SU-DHL-6 (cell line): ENCODE measurements around the gene SGTB.

Experiments used
- EZH2phosphoT487 ChIP-seq: fragments of 200-600 bp; sonication (generic), shearing (Covaris generic); conservative IDR thresholded peaks from 2 replicates; pipeline ENCODE4 v1.6.1; 2018; ENCODE audit warnings: mild to moderate bottlenecking, antibody characterized with exemption, low read length, moderate library complexity, mixed read lengths
- TF ChIP-seq, protein P1 (sequence below): fragments of 200-600 bp; sonication (generic); IDR thresholded peaks from one replicate; pipeline ENCODE4 v1.5.1; 2017; ENCODE audit warnings: antibody characterized with exemption, mild to moderate bottlenecking, low read length, moderate library complexity; ENCODE audit not compliant: insufficient read depth, poor library complexity, severe bottlenecking

DNA sequence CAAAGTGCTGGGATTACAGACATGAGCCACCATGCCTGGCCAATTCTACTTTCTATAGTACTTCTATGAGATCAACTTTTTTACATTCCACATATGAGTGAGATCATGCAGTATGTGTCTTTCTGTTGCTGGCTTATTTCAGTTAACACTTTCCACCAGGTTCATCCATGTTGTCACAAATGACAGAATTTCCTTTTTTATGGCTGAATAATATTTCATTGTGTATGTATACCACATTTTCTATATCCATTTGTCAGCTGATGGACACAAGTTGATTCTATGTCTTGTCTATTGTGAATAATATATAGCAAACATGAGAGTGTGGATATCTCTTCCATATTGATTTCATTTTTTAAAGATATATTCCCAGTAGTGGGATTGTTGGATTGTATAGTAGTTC is 17.3 kb upstream of the SGTB start:
- no peak for TF ChIP-seq EZH2phosphoT487
- TF ChIP-seq, protein P1, sequence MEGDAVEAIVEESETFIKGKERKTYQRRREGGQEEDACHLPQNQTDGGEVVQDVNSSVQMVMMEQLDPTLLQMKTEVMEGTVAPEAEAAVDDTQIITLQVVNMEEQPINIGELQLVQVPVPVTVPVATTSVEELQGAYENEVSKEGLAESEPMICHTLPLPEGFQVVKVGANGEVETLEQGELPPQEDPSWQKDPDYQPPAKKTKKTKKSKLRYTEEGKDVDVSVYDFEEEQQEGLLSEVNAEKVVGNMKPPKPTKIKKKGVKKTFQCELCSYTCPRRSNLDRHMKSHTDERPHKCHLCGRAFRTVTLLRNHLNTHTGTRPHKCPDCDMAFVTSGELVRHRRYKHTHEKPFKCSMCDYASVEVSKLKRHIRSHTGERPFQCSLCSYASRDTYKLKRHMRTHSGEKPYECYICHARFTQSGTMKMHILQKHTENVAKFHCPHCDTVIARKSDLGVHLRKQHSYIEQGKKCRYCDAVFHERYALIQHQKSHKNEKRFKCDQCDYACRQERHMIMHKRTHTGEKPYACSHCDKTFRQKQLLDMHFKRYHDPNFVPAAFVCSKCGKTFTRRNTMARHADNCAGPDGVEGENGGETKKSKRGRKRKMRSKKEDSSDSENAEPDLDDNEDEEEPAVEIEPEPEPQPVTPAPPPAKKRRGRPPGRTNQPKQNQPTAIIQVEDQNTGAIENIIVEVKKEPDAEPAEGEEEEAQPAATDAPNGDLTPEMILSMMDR = no peak
